A549 (cell line): Measurements from ENCODE around the gene UROD. TPM values are rescaled to one million over a fixed set of nuclear protein-coding genes. Genes with fewer than 3 reads are reported as not detected.

Source experiments
- ATAC-seq, 2 experiments: fragments of 200-7000 bp in 1 of 2; fragments of >200 bp in 1 of 2; cut with Nextera tagmentation in 1 of 2; cut with Tn5 transposase in 1 of 2; 3 replicates each; pipeline versions ENCODE4 v1.8.0 to v1.9.1; 2018 to 2020; ENCODE audit warnings: mild to moderate bottlenecking in 1 of 2, moderate library complexity in 1 of 2
- CTCF ChIA-PET: fragments of 300-600 bp; sonication (Branson Sonifier 250); formaldehyde crosslinking; extraction: SDS; loops from one replicate; lab custom pipeline; 2021; ENCODE audit warnings: antibody characterized with exemption, inconsistent platforms; lab: Yijun Ruan, JAX
- POLR2A ChIA-PET: fragments of 350-600 bp; formaldehyde crosslinking; extraction: SDS; loops from one replicate; lab custom pipeline; 2021; ENCODE audit warnings: antibody characterized with exemption, inconsistent platforms; lab: Yijun Ruan, JAX
- DNase-seq, 2 experiments: peaks; one replicate each; pipeline versions ENCODE4 v3.0.0 to v3.0.0-alpha.2; 2011 to 2016; ENCODE audit warnings: low read depth in 1 of 2, low spot score in 1 of 2
- FAIRE-seq: peaks from 2 replicates; lab custom pipeline; 2011; peaks lifted over from hg19 to GRCh38; lab: Jason Lieb, UNC
- H3K27ac ChIP-seq, 2 experiments: fragments of >200 bp; sonication (Bioruptor Twin); formaldehyde crosslinking; 3 replicates each; pipeline ENCODE4 v1.5.1; 2016 to 2017
- H3K4me1 ChIP-seq: fragments of >200 bp; sonication (Bioruptor Twin); formaldehyde crosslinking; 3 replicates; pipeline ENCODE4 v1.6.1; 2016
- H3K4me2 ChIP-seq: fragments of >200 bp; sonication (Bioruptor Twin); formaldehyde crosslinking; 3 replicates; pipeline ENCODE4 v1.6.1; 2016
- H3K4me3 ChIP-seq: fragments of >200 bp; sonication (Bioruptor Twin); formaldehyde crosslinking; 3 replicates; pipeline ENCODE4 v1.5.1; 2016
- H3K9me3 ChIP-seq: fragments of >200 bp; sonication (Bioruptor Twin); formaldehyde crosslinking; 3 replicates; pipeline ENCODE4 v1.6.1; 2016
- ATOH8 ChIP-seq: fragments of 250-450 bp; sonication (Bioruptor Pico); IDR thresholded peaks from 2 replicates; pipeline ENCODE4 v1.5.0; 2020; ENCODE audit warnings: low read depth, mild to moderate bottlenecking, moderate library complexity
- CHD2 ChIP-seq: fragments of 150-350 bp; IDR thresholded peaks from 2 replicates; pipeline ENCODE4 v1.6.1; 2014; ENCODE audit warnings: low read length; ENCODE audit not compliant: partially characterized antibody
- CHD4 ChIP-seq: fragments of 200-600 bp; sonication (generic); IDR thresholded peaks from 2 replicates; pipeline ENCODE4 v1.6.1; 2016; ENCODE audit warnings: antibody characterized with exemption, mild to moderate bottlenecking, borderline replicate concordance
- E2F6 ChIP-seq: IDR thresholded peaks from 2 replicates; pipeline ENCODE4 v1.6.1; 2012; ENCODE audit warnings: low read depth, borderline replicate concordance
- ELK1 ChIP-seq: fragments of 150-350 bp; IDR thresholded peaks from 2 replicates; pipeline ENCODE4 v1.6.1; 2014; ENCODE audit warnings: low read depth, mild to moderate bottlenecking, low read length
- JUN ChIP-seq, 2 experiments: fragments of >200 bp; sonication (Bioruptor Twin); formaldehyde crosslinking; IDR thresholded peaks; 2 replicates in 1 of 2; 3 replicates in 1 of 2; pipeline ENCODE4 v1.6.1; 2016 to 2017
- JUNB ChIP-seq: fragments of >200 bp; sonication (Bioruptor Twin); formaldehyde crosslinking; IDR thresholded peaks from 2 replicates; pipeline ENCODE4 v1.6.1; 2016
- KDM1A ChIP-seq: fragments of 200-600 bp; sonication (generic); IDR thresholded peaks from 2 replicates; pipeline ENCODE4 v1.6.1; 2016; ENCODE audit warnings: low read depth, mild to moderate bottlenecking
- MAFK ChIP-seq: fragments of 450-650 bp; IDR thresholded peaks from 2 replicates; pipeline ENCODE4 v1.6.1; 2014; ENCODE audit not compliant: partially characterized antibody
- MAZ ChIP-seq: fragments of 150-350 bp; IDR thresholded peaks from 2 replicates; pipeline ENCODE4 v1.6.1; 2014; ENCODE audit warnings: antibody characterized with exemption, low read depth, low read length, borderline replicate concordance
- NR3C1 ChIP-seq: fragments of >200 bp; sonication (Bioruptor Twin); formaldehyde crosslinking; IDR thresholded peaks from 3 replicates; pipeline ENCODE4 v1.6.1; 2017
- PBX3 ChIP-seq: IDR thresholded peaks from 2 replicates; pipeline ENCODE4 v1.6.1; 2012
- RNF2 ChIP-seq: fragments of 200-600 bp; sonication (generic); IDR thresholded peaks from 2 replicates; pipeline ENCODE4 v1.6.1; 2016; ENCODE audit warnings: low read depth, mild to moderate bottlenecking, antibody characterized with exemption, moderate library complexity, borderline replicate concordance
- USF2 ChIP-seq: fragments of 450-650 bp; IDR thresholded peaks from 2 replicates; pipeline ENCODE4 v1.6.1; 2014; ENCODE audit warnings: antibody characterized with exemption
- ZC3H11A ChIP-seq: fragments of 450-650 bp; IDR thresholded peaks from 2 replicates; pipeline ENCODE4 v1.6.1; 2014; ENCODE audit warnings: antibody characterized with exemption, mild to moderate bottlenecking
- ZFP36 ChIP-seq: fragments of 450-650 bp; IDR thresholded peaks from 2 replicates; pipeline ENCODE4 v1.6.1; 2014; ENCODE audit warnings: borderline replicate concordance; ENCODE audit not compliant: partially characterized antibody
- ZNF302 ChIP-seq: fragments of 250-450 bp; sonication (Bioruptor Pico); IDR thresholded peaks from 2 replicates; pipeline ENCODE4 v1.9.0; 2021; ENCODE audit warnings: inconsistent platforms, mild to moderate bottlenecking, moderate library complexity
- WGBS: methylation state at CpG from one replicate; pipeline ENCODE4 v1.1.6; 2017; ENCODE audit errors: missing lambda C conversion rate; 5-methylcytosine and 5-hydroxymethylcytosine counted together
- polyA plus RNA-seq, 4 experiments: library from polyadenylated mRNA; depleted of rRNA in 3 of 4; stranded (reverse); fragments of >200 nt; fragmentation: RNase III in 1 of 4; extraction: RNeasy Plus Mini Kit Qiagen cat#74134 plus additional on column Dnase treatment in 1 of 4; gene quantifications; 2 replicates in 3 of 4; 3 replicates in 1 of 4; pipeline ENCODE4 v1.2.3, GENCODE V29; 2011 to 2017

Gene UROD
- polyA plus RNA-seq, 2 of the 4 experiments (the other 2 are of a cell fraction), result 57.8 to 59.0 TPM

GRCh38 chr1:45037456-45037855, 25.4 kb downstream of the UROD start:
- peak in 1 of 2 experiments; percentile 9 for DNase-seq
- FAIRE-seq, result no peak
- ATAC-seq, result peak in 1 of 2 experiments; percentile 42; a peak in 2 of 6 replicates

GRCh38 chr1:45038240-45038639, 26.2 kb downstream of the UROD start:
- Histone ChIP-seq H3K4me3 (no peak overlapping the region), H3K9me3 (no peaks in the 10 kb centered on the region), H3K27ac (no peak overlapping the region), H3K4me1 (peaks cover 11% of the 10 kb centered on the region; the same call in 2 of the 3 replicates), H3K4me2 (no peak overlapping the region; the same call in 2 of the 3 replicates)
- CTCF ChIA-PET, result no interaction called here
- POLR2A ChIA-PET, result no interaction called here
- DNase-seq (no peak), ATAC-seq (no peak), FAIRE-seq (no peak)
- TF ChIP-seq ZFP36, result no peak
- no peak for TF ChIP-seq ZC3H11A
- WGBS, result 90% methylated on average over 2 of the region's 2 CpGs

More at GRCh38 chr1:45037456-45037855, 25.4 kb downstream of the UROD start:
- no peak overlapping the region for H3K27ac ChIP-seq
- no peak for TF ChIP-seq USF2
- no peak for TF ChIP-seq JUNB
- no peak for TF ChIP-seq ATOH8
- TF ChIP-seq E2F6, result no peak
- TF ChIP-seq CHD4, result no peak
- TF ChIP-seq PBX3, result no peak
- TF ChIP-seq MAZ, result no peak
- no peak for TF ChIP-seq JUN (IDR thresholded peaks at IDR 0.05)
- TF ChIP-seq RNF2, result no peak
- TF ChIP-seq CHD2, result no peak
- TF ChIP-seq, all 56 proteins: peak for 0
- POLR2A ChIA-PET, result no interaction called here
- CTCF ChIA-PET, result interaction anchor here (1.1 kb wide), 1 partner anchor 25 kb away, joined by 3 read pairs; no protein-coding TSS in a partner anchor
- H3K4me3 ChIP-seq, result no peak overlapping the region
- no peaks in the 10 kb centered on the region for H3K9me3 ChIP-seq
- H3K4me1 ChIP-seq, result peaks cover 11% of the 10 kb centered on the region; the same call in 2 of the 3 replicates
- peak overlapping the region; percentile 30; the same call in 2 of the 3 replicates for H3K4me2 ChIP-seq

- H3K4me1 ChIP-seq, result peaks cover 11% of the 10 kb centered on the region; the same call in 2 of the 3 replicates
- CTCF ChIA-PET, result interaction anchor here (1.3 kb wide), 1 partner anchor 9 kb away, joined by 4 read pairs; no protein-coding TSS in a partner anchor
- TF ChIP-seq KDM1A, result no peak
- no peak for TF ChIP-seq NR3C1
- no peak for TF ChIP-seq JUNB
- no peak overlapping the region for H3K4me2 ChIP-seq
- DNase-seq (no peak), ATAC-seq (no peak), FAIRE-seq (no peak)
- H3K4me3 ChIP-seq, result no peak overlapping the region
- no peak overlapping the region for H3K27ac ChIP-seq
- POLR2A ChIA-PET, result no interaction called here
- H3K9me3 ChIP-seq, result no peaks in the 10 kb centered on the region
- 77% methylated on average over 8 of the region's 8 CpGs for WGBS
Measured at GRCh38 chr1:45038661-45039364, 26.8 kb downstream of the UROD start.

- no peak for TF ChIP-seq ZNF302
- TF ChIP-seq ELK1, result no peak
- no peak for TF ChIP-seq MAFK
- H3K9me3 ChIP-seq, result no peaks in the 10 kb centered on the region
- CTCF ChIA-PET, result interaction anchor here (2.9 kb wide), 1 partner anchor 260 kb away, joined by 10 read pairs; no protein-coding TSS in a partner anchor
- no peak overlapping the region for H3K27ac ChIP-seq
- ATAC-seq, result no peak
- FAIRE-seq, result no peak
- H3K4me2 ChIP-seq, result no peak overlapping the region
- no peak overlapping the region for H3K4me3 ChIP-seq
- 84% methylated on average over 5 of the region's 5 CpGs for WGBS
- POLR2A ChIA-PET, result no interaction called here
- H3K4me1 ChIP-seq, result peaks cover 11% of the 10 kb centered on the region; the same call in 2 of the 3 replicates
- DNase-seq, result no peak
Measured at GRCh38 chr1:45040297-45040696, 28.2 kb downstream of the UROD start.
